Articular chondrocyte of knee joint (primary cell): Measurements from ENCODE around the gene APOBEC3H. TPM values are rescaled to one million over a fixed set of nuclear protein-coding genes. Genes with fewer than 3 reads are reported as not detected.

Source experiments
- small RNA-seq: library from RNA; depleted of rRNA; stranded (forward); fragments of <200 nt; gene quantifications from one replicate; pipeline ENCODE3, GENCODE V24; 2012
- total RNA-seq: library from RNA; depleted of rRNA; stranded (reverse); fragments of >200 nt; gene quantifications from 2 replicates; pipeline ENCODE4 v1.2.3, GENCODE V29; 2012

APOBEC3H gene
- total RNA-seq: not detected in 2 replicates

DNA sequence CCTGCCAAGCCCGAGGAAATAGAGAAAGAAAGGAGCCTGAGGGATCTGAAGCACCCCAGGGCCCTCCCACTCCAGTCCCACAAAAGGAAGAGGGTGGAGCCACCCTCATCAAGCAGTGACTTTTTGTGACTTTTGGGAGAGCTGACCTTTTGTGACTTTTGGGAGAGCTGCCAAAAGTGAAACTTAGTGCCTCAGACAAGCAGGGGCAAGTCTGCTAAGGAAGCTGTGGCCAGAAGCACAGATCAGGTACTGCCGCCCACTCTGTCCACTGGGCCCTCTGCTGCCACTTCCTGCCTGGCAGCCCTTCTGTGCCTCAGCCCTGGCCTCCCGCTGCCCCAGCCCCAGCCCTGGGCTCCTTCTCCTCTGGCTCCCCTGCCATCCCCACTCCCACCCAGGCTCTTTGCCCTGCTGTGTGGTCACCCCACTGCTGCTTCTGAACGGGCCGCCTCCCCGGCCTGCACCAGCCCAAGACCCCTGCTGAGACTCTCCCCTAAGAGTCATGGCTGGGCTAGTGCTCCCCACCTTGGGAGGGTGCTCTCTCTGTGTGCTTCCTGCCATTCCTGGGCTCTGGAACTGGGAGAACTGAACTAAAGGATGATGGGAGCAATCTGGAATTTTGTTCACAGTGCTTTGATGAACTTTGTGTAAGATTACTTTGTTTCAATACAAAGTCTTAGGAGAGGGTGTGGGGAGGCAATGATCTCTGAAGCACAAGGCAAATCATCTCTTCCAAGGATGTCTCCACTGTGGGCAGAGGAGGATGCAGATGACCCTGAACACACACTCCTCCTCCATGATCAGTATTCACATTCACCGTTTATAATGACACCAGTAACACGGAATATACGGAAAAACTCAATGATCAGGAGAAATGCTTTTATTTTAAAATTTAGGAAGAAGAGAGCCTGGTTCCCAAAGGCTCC lies at the start of gene APOBEC3H:
Gene APOBEC3H, plus strand, starts transcription at position 147 of the 923 bp plus-strand sequence. CDS start 3,035 bp downstream, outside the sequence.

GRCh38 chr22:39077026-39077840 lies 19.8 kb upstream of the APOBEC3H start, which contains the start of gene APOBEC3G:
APOBEC3G (plus strand) TSS chr22:39077275; CDS start chr22:39077362, 87 bp downstream.

GRCh38 chr22:39152511-39153219 lies 55.6 kb downstream of the APOBEC3H start, which contains the start of gene CBX7:
CBX7 (minus strand) TSS chr22:39152680; CDS start chr22:39152444, 236 bp downstream.

Small RNA genes within 50 kb of the gene (small RNA-seq; reads per million reads assigned to genes)
- gene AL022318.2 (not detected), gene COX5BP7 (not detected)

Other genes with a start within 250 kb of the APOBEC3H start
- gene CBX6, start 225.0 kb upstream of the APOBEC3H start, total RNA-seq: 65.7 and 71.5 TPM in 2 replicates
- gene APOBEC3A, start 139.6 kb upstream of the APOBEC3H start, total RNA-seq: not detected in 2 replicates
- 3.1 and 5.1 TPM in 2 replicates for gene APOBEC3B, start 114.9 kb upstream of the APOBEC3H start, total RNA-seq
- gene APOBEC3C, start 83.0 kb upstream of the APOBEC3H start, total RNA-seq: 16.5 and 18.6 TPM in 2 replicates
- gene APOBEC3D, start 76.1 kb upstream of the APOBEC3H start, total RNA-seq: 1.4 and 2.1 TPM in 2 replicates
- 4.1 and 7.8 TPM in 2 replicates for gene APOBEC3F, start 56.4 kb upstream of the APOBEC3H start, total RNA-seq
- 20.0 and 22.2 TPM in 2 replicates for gene APOBEC3G, start 20.0 kb upstream of the APOBEC3H start, total RNA-seq
- 10.7 and 11.9 TPM in 2 replicates for gene CBX7, start 55.4 kb downstream of the APOBEC3H start, total RNA-seq
- 0.32 TPM in 1 of 2 replicates, not detected in the other for gene PDGFB, start 147.7 kb downstream of the APOBEC3H start, total RNA-seq
- 2,441 and 2,999 TPM in 2 replicates for gene RPL3, start 222.4 kb downstream of the APOBEC3H start, total RNA-seq